ENCODE data around the gene BRPF1. TPM values are rescaled to one million over a fixed set of nuclear protein-coding genes. Genes with fewer than 3 reads are reported as not detected.

The BRPF1 gene
- total and polyA plus RNA-seq, 4 donors: 2.0 to 11.2 (median 6.5) TPM

GRCh38 chr3:9778143-9779074 is 46.9 kb downstream of the BRPF1 start:
- no peak for DNase-seq (ENCODE audit: low spot score)
- TF ChIP-seq RAD21 (IDR thresholded peaks at IDR 0.05) (no peak), NR2F2 (IDR thresholded peaks at IDR 0.05) (no peak), YY1 (IDR thresholded peaks at IDR 0.05) (no peak), TAF1 (conservative IDR thresholded peaks at IDR 0.05) (no peak)
- Histone ChIP-seq H3K9ac (ENCODE audit: low read depth in 1 of 2, low read length in 2 of 2) (no peak overlapping the region), H3K36me3 (ENCODE audit: control insufficient read depth in 4 of 4, insufficient read depth in 3 of 4, low read depth in 1 of 4, low read length in 3 of 4) (peaks cover 0 to 3% (median 0%) of the 10 kb centered on the region in 4 donors), H3K4me1 (ENCODE audit: control insufficient read depth in 4 of 4, insufficient read depth in 4 of 4, low read length in 3 of 4) (peaks cover 6 to 38% (median 18%) of the 10 kb centered on the region in 4 donors), H3K27ac (ENCODE audit: low read depth in 1 of 2, low read length in 2 of 2) (no peak overlapping the region), H3K4me3 (ENCODE audit: low read depth in 1 of 3, low read length in 3 of 3) (no peak overlapping the region), H3K9me3 (ENCODE audit: control insufficient read depth in 4 of 4, low read length in 3 of 4) (no peaks in the 10 kb centered on the region), H3K27me3 (ENCODE audit: control insufficient read depth in 4 of 4, insufficient read depth in 4 of 4, low read length in 3 of 4) (no peaks in the 10 kb centered on the region)
- 80% methylated on average over 5 of the region's 5 CpGs for WGBS

GRCh38 chr3:9779075-9779593 is 47.6 kb downstream of the BRPF1 start:
- H3K36me3 ChIP-seq (ENCODE audit: control insufficient read depth in 4 of 4, insufficient read depth in 3 of 4, low read depth in 1 of 4, low read length in 3 of 4): peaks cover 0 to 9% (median 5%) of the 10 kb centered on the region in 4 donors

GRCh38 chr3:9779721-9780457 is 48.4 kb downstream of the BRPF1 start:
- TF ChIP-seq RAD21 (IDR thresholded peaks at IDR 0.05): no peak
- Histone ChIP-seq H3K36me3 (ENCODE audit: control insufficient read depth in 4 of 4, insufficient read depth in 3 of 4, low read depth in 1 of 4, low read length in 3 of 4) (peaks cover 0 to 11% (median 7%) of the 10 kb centered on the region in 4 donors), H3K27ac (ENCODE audit: low read depth in 1 of 2, low read length in 2 of 2) (peak overlapping the region; percentile 79 to 83), H3K4me3 (ENCODE audit: low read depth in 1 of 3, low read length in 3 of 3) (no peak overlapping the region), H3K9ac (ENCODE audit: low read depth in 1 of 2, low read length in 2 of 2) (no peak overlapping the region), H3K4me1 (ENCODE audit: control insufficient read depth in 4 of 4, insufficient read depth in 4 of 4, low read length in 3 of 4) (peaks cover 6 to 34% (median 18%) of the 10 kb centered on the region in 4 donors), H3K27me3 (ENCODE audit: control insufficient read depth in 4 of 4, insufficient read depth in 4 of 4, low read length in 3 of 4) (no peaks in the 10 kb centered on the region), H3K9me3 (ENCODE audit: control insufficient read depth in 4 of 4, low read length in 3 of 4) (no peaks in the 10 kb centered on the region)
- 74% methylated on average over 8 of the region's 8 CpGs for WGBS
- DNase-seq (ENCODE audit: low spot score): no peak

More at GRCh38 chr3:9779075-9779593, 47.6 kb downstream of the BRPF1 start:
- H3K9me3 ChIP-seq (ENCODE audit: control insufficient read depth in 4 of 4, low read length in 3 of 4): no peaks in the 10 kb centered on the region
- DNase-seq (ENCODE audit: low spot score): no peak
- no peak for TF ChIP-seq EGR1 (IDR thresholded peaks at IDR 0.05; ENCODE audit: low read depth in 2 of 2)
- no peak for TF ChIP-seq NR2F2 (IDR thresholded peaks at IDR 0.05)
- TF ChIP-seq HNF4A (conservative IDR thresholded peaks at IDR 0.05): no peak
- TF ChIP-seq GABPA (IDR thresholded peaks at IDR 0.05 in 1 of 2, conservative IDR thresholded peaks at IDR 0.05 in 1 of 2): no peak
- H3K27me3 ChIP-seq (ENCODE audit: control insufficient read depth in 4 of 4, insufficient read depth in 4 of 4, low read length in 3 of 4): no peaks in the 10 kb centered on the region
- H3K4me3 ChIP-seq (ENCODE audit: low read depth in 1 of 3, low read length in 3 of 3): no peak overlapping the region
- no peak overlapping the region for H3K9ac ChIP-seq (ENCODE audit: low read depth in 1 of 2, low read length in 2 of 2)
- 87% methylated on average over 6 of the region's 6 CpGs for WGBS
- H3K27ac ChIP-seq (ENCODE audit: low read depth in 1 of 2, low read length in 2 of 2): no peak overlapping the region
- H3K4me1 ChIP-seq (ENCODE audit: control insufficient read depth in 4 of 4, insufficient read depth in 4 of 4, low read length in 3 of 4): peaks cover 6 to 38% (median 18%) of the 10 kb centered on the region in 4 donors

GRCh38 chr3:9780458-9780812 is 48.9 kb downstream of the BRPF1 start:
- peaks cover 0 to 16% (median 13%) of the 10 kb centered on the region in 4 donors for H3K36me3 ChIP-seq (ENCODE audit: control insufficient read depth in 4 of 4, insufficient read depth in 3 of 4, low read depth in 1 of 4, low read length in 3 of 4)

More at GRCh38 chr3:9780458-9780812, 48.9 kb downstream of the BRPF1 start:
- Histone ChIP-seq H3K4me1 (ENCODE audit: control insufficient read depth in 4 of 4, insufficient read depth in 4 of 4, low read length in 3 of 4) (peaks cover 6 to 34% (median 18%) of the 10 kb centered on the region in 4 donors), H3K27me3 (ENCODE audit: control insufficient read depth in 4 of 4, insufficient read depth in 4 of 4, low read length in 3 of 4) (no peaks in the 10 kb centered on the region), H3K9me3 (ENCODE audit: control insufficient read depth in 4 of 4, low read length in 3 of 4) (no peaks in the 10 kb centered on the region), H3K27ac (ENCODE audit: low read depth in 1 of 2, low read length in 2 of 2) (peak overlapping the region; percentile 79 to 83), H3K9ac (ENCODE audit: low read depth in 1 of 2, low read length in 2 of 2) (no peak overlapping the region), H3K4me3 (ENCODE audit: low read depth in 1 of 3, low read length in 3 of 3) (no peak overlapping the region)
- WGBS: 63% methylated on average over 10 of the region's 10 CpGs
- DNase-seq (ENCODE audit: low spot score): no peak
- TF ChIP-seq, protein P1, sequence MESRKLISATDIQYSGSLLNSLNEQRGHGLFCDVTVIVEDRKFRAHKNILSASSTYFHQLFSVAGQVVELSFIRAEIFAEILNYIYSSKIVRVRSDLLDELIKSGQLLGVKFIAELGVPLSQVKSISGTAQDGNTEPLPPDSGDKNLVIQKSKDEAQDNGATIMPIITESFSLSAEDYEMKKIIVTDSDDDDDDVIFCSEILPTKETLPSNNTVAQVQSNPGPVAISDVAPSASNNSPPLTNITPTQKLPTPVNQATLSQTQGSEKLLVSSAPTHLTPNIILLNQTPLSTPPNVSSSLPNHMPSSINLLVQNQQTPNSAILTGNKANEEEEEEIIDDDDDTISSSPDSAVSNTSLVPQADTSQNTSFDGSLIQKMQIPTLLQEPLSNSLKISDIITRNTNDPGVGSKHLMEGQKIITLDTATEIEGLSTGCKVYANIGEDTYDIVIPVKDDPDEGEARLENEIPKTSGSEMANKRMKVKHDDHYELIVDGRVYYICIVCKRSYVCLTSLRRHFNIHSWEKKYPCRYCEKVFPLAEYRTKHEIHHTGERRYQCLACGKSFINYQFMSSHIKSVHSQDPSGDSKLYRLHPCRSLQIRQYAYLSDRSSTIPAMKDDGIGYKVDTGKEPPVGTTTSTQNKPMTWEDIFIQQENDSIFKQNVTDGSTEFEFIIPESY (IDR thresholded peaks at IDR 0.05): no peak
- TF ChIP-seq GABPA (IDR thresholded peaks at IDR 0.05 in 1 of 2, conservative IDR thresholded peaks at IDR 0.05 in 1 of 2) (peak in 1 of 2 donors; percentile 16), HNF4A (conservative IDR thresholded peaks at IDR 0.05) (peak in 1 of 2 donors; percentile 46), ATF3 (IDR thresholded peaks at IDR 0.05) (no peak), JUND (IDR thresholded peaks at IDR 0.05) (peak in 1 of 2 donors; percentile 20), HNF4G (IDR thresholded peaks at IDR 0.05) (no peak), SP1 (IDR thresholded peaks at IDR 0.05) (peak; percentile 18), RXRA (IDR thresholded peaks at IDR 0.05) (peak in 1 of 2 donors; percentile 42)
